ENCODE data around the gene TACC3.

- no peak for TF ChIP-seq CTCF (IDR thresholded peaks at IDR 0.05; ENCODE audit: low read length)
- TF ChIP-seq EZH2 (optimal IDR thresholded peaks at IDR 0.05; ENCODE audit: low read depth, low read length), result no peak
These were observed 37.4 kb upstream of the TACC3 start, which contains the start of gene FAM53A for GRCh38 chr4:1683736-1684505.
